OCI-LY7 (cell line): Measurements from ENCODE around the gene LHX6.

ENCODE experiments used
- CTCF ChIP-seq: fragments of 200-600 bp; sonication (generic); conservative IDR thresholded peaks from 2 replicates; pipeline ENCODE4 v1.5.1; 2014; ENCODE audit warnings: mild to moderate bottlenecking, antibody characterized with exemption, low read length, moderate library complexity, mixed read lengths
- EZH2phosphoT487 ChIP-seq: fragments of 200-600 bp; sonication (generic); IDR thresholded peaks from 2 replicates; pipeline ENCODE4 v1.6.1; 2018; ENCODE audit warnings: low read depth, borderline replicate concordance, mild to moderate bottlenecking, mixed run types, antibody characterized with exemption, low read length, moderate library complexity, mixed read lengths

- no peak for TF ChIP-seq CTCF
- no peak for TF ChIP-seq EZH2phosphoT487
Measured at GRCh38 chr9:122217640-122218039, 11.1 kb downstream of the LHX6 start.
